Left forelimb (tissue), 1 donor: ENCODE measurements around the gene MCMBP.

Experiments
- DNase-seq: peaks from one replicate; pipeline ENCODE4 v3.0.0-alpha.2; 2018; ENCODE audit warnings: low spot score

Gene MCMBP

GRCh38 chr10:119783665-119784027, 89.0 kb downstream of the MCMBP start:
- no peak for DNase-seq

- no peak for DNase-seq
These were observed 89.5 kb downstream of the MCMBP start for GRCh38 chr10:119782981-119783664.

GRCh38 chr10:119781498-119781897, 91.1 kb downstream of the MCMBP start:
- no peak for DNase-seq

- DNase-seq = no peak
These were observed 91.7 kb downstream of the MCMBP start for GRCh38 chr10:119780879-119781480.
